H1 (cell line): ENCODE data around the gene CCDC183. TPM values are rescaled to one million over a fixed set of nuclear protein-coding genes. Genes with fewer than 3 reads are reported as not detected.
"Not testable (repeated sequence)": the region's sequence is repeated elsewhere in the genome, so short reads cannot be mapped to it uniquely, and the experiment has no call there.

Experiments
- CTCF ChIA-PET: fragments of 300-600 bp; sonication (Branson Sonifier 250); formaldehyde crosslinking; loops from one replicate; lab custom pipeline; 2021; ENCODE audit not compliant: partially characterized antibody; lab: Charles Lee
- POLR2A ChIA-PET: fragments of 300-600 bp; sonication (Branson Sonifier 250); formaldehyde crosslinking; loops from one replicate; lab custom pipeline; 2021; ENCODE audit warnings: inconsistent platforms; ENCODE audit not compliant: partially characterized antibody; lab: Charles Lee
- DNase-seq, 2 experiments: peaks; one replicate each; pipeline versions ENCODE4 v3.0.0 to v3.0.0-alpha.2; 2010 to 2022; ENCODE audit warnings: low spot score in 2 of 2, low read depth in 1 of 2, mixed read lengths in 1 of 2
- FAIRE-seq: peaks from 2 replicates; lab custom pipeline; 2011; peaks lifted over from hg19 to GRCh38; lab: Jason Lieb, UNC
- H2AFZ ChIP-seq: 2 replicates; pipeline ENCODE4 v1.8.1; 2012; ENCODE audit warnings: low read length, inconsistent platforms
- H2AK5ac ChIP-seq: 2 replicates; pipeline ENCODE4 v1.6.1; 2013; ENCODE audit warnings: low read depth, low read length
- H2BK120ac ChIP-seq: replicated peaks from 2 replicates; pipeline ENCODE3; 2013; ENCODE audit warnings: low read depth, low read length, inconsistent platforms
- H2BK12ac ChIP-seq: 2 replicates; pipeline ENCODE4 v1.6.1; 2013; ENCODE audit warnings: low read depth, low read length
- H2BK15ac ChIP-seq: 2 replicates; pipeline ENCODE4 v1.6.1; 2013; ENCODE audit warnings: low read length
- H2BK20ac ChIP-seq: 2 replicates; pipeline ENCODE4 v1.6.1; 2013; ENCODE audit warnings: low read length
- H2BK5ac ChIP-seq: 2 replicates; pipeline ENCODE4 v1.6.1; 2013; ENCODE audit warnings: low read depth, low read length
- H3K14ac ChIP-seq: 2 replicates; pipeline ENCODE4 v1.6.1; 2013; ENCODE audit warnings: inconsistent platforms; ENCODE audit not compliant: insufficient read length
- H3K18ac ChIP-seq: 2 replicates; pipeline ENCODE4 v1.6.1; 2013; ENCODE audit warnings: low read length; ENCODE audit errors: extremely low read depth
- H3K23ac ChIP-seq: 2 replicates; pipeline ENCODE4 v1.6.1; 2013; ENCODE audit warnings: inconsistent platforms; ENCODE audit not compliant: insufficient read length
- H3K23me2 ChIP-seq: 2 replicates; pipeline ENCODE4 v1.6.1; 2013; ENCODE audit warnings: low read depth, low read length
- H3K27ac ChIP-seq: 2 replicates; pipeline ENCODE4 v1.6.1; 2011; ENCODE audit warnings: low read depth, low read length, inconsistent platforms
- H3K27me3 ChIP-seq, 4 experiments: replicated peaks in 1 of 4; 1 replicate in 1 of 4; 2 replicates in 3 of 4; pipeline versions ENCODE4 v1.6.1 to v1.8.1; 2011 to 2013; ENCODE audit warnings: low read length in 3 of 4, mild to moderate bottlenecking in 3 of 4, inconsistent platforms in 2 of 4, mixed read lengths in 2 of 4, moderate library complexity in 1 of 4; ENCODE audit not compliant: control insufficient read depth in 3 of 4, insufficient read depth in 3 of 4; ENCODE audit errors: extremely low read depth in 1 of 4
- H3K36me3 ChIP-seq, 4 experiments: 2 replicates each; pipeline versions ENCODE4 v1.6.1 to v1.8.1; 2011 to 2013; ENCODE audit warnings: mild to moderate bottlenecking in 4 of 4, low read length in 3 of 4, moderate library complexity in 2 of 4, control low read depth in 1 of 4, inconsistent platforms in 1 of 4; ENCODE audit not compliant: insufficient read depth in 4 of 4, control insufficient read depth in 2 of 4
- H3K4ac ChIP-seq: replicated peaks from 2 replicates; pipeline ENCODE3; 2013; ENCODE audit warnings: low read length, low read depth, mixed read lengths, inconsistent platforms; ENCODE audit not compliant: insufficient read length
- H3K4me1 ChIP-seq, 4 experiments: replicated peaks in 1 of 4; 1 replicate in 1 of 4; 2 replicates in 3 of 4; pipeline versions ENCODE4 v1.6.1 to v1.8.1; 2011 to 2013; ENCODE audit warnings: low read length in 3 of 4, inconsistent platforms in 2 of 4, mixed read lengths in 1 of 4; ENCODE audit not compliant: insufficient read depth in 4 of 4, control insufficient read depth in 3 of 4
- H3K4me2 ChIP-seq, 2 experiments: 2 replicates each; pipeline versions ENCODE4 v1.6.1 to v1.8.1; 2011 to 2013; ENCODE audit warnings: low read depth in 2 of 2, low read length in 2 of 2, control low read depth in 1 of 2, inconsistent platforms in 1 of 2, mild to moderate bottlenecking in 1 of 2; ENCODE audit not compliant: insufficient read depth in 1 of 2
- H3K4me3 ChIP-seq, 4 experiments: fragments of 200-600, 300-600 bp in 1 of 4; sonication (generic), shearing (Covaris generic), sonication (Bioruptor Twin) in 1 of 4; 2 replicates each; pipeline versions ENCODE4 v1.5.1 to v1.8.1; 2011 to 2016; ENCODE audit warnings: low read length in 4 of 4, low read depth in 3 of 4, control low read depth in 2 of 4, inconsistent platforms in 2 of 4, mild to moderate bottlenecking in 2 of 4, mixed read lengths in 1 of 4, moderate library complexity in 1 of 4; ENCODE audit not compliant: insufficient read depth in 2 of 4; ENCODE audit errors: extremely low read depth in 1 of 4
- H3K56ac ChIP-seq: replicated peaks from 2 replicates; pipeline ENCODE3; 2013; ENCODE audit warnings: low read depth, mild to moderate bottlenecking, mixed read lengths, low read length, inconsistent platforms; ENCODE audit not compliant: insufficient read length
- H3K79me1 ChIP-seq: 2 replicates; pipeline ENCODE4 v1.6.1; 2013; ENCODE audit warnings: low read depth, low read length, control low read depth
- H3K79me2 ChIP-seq, 2 experiments: 2 replicates each; pipeline versions ENCODE4 v1.6.1 to v1.8.1; 2012 to 2013; ENCODE audit warnings: low read length in 2 of 2, mild to moderate bottlenecking in 2 of 2, inconsistent platforms in 1 of 2; ENCODE audit not compliant: insufficient read depth in 2 of 2, control insufficient read depth in 1 of 2
- H3K9ac ChIP-seq, 4 experiments: replicated peaks in 1 of 4; 1 replicate in 1 of 4; 2 replicates in 3 of 4; pipeline versions ENCODE4 v1.6.1 to v1.8.1; 2011 to 2013; ENCODE audit warnings: low read depth in 3 of 4, low read length in 3 of 4, control low read depth in 2 of 4, mild to moderate bottlenecking in 2 of 4, moderate library complexity in 2 of 4, inconsistent platforms in 1 of 4; ENCODE audit errors: extremely low read depth in 1 of 4
- H3K9me3 ChIP-seq, 2 experiments: 2 replicates each; pipeline versions ENCODE4 v1.6.1 to v1.8.1; 2012 to 2013; ENCODE audit warnings: mild to moderate bottlenecking in 2 of 2, moderate library complexity in 2 of 2, control low read depth in 1 of 2, inconsistent platforms in 1 of 2, low read depth in 1 of 2, low read length in 1 of 2, mixed read lengths in 1 of 2; ENCODE audit not compliant: insufficient read depth in 2 of 2
- H4K20me1 ChIP-seq, 2 experiments: replicated peaks in 1 of 2; 2 replicates each; pipeline versions ENCODE3 to v1.8.1; 2011 to 2013; ENCODE audit warnings: inconsistent platforms in 2 of 2, low read length in 2 of 2, mild to moderate bottlenecking in 1 of 2; ENCODE audit not compliant: insufficient read depth in 2 of 2, control insufficient read depth in 1 of 2
- H4K5ac ChIP-seq: 2 replicates; pipeline ENCODE4 v1.6.1; 2013; ENCODE audit warnings: low read length, low read depth, mixed read lengths, inconsistent platforms; ENCODE audit not compliant: insufficient read length
- H4K8ac ChIP-seq: 2 replicates; pipeline ENCODE4 v1.8.0; 2013; ENCODE audit warnings: mild to moderate bottlenecking, moderate library complexity, low read length, inconsistent platforms; ENCODE audit not compliant: insufficient read depth; ENCODE audit errors: extremely low read depth
- H4K91ac ChIP-seq: replicated peaks from 2 replicates; pipeline ENCODE3; 2013; ENCODE audit warnings: low read length, mixed read lengths, inconsistent platforms; ENCODE audit not compliant: insufficient read length
- SIN3A ChIP-seq, 2 experiments: IDR thresholded peaks in 1 of 2; conservative IDR thresholded peaks in 1 of 2; 2 replicates each; pipeline ENCODE4 v1.6.1; 2011 to 2012; ENCODE audit warnings: low read length in 2 of 2, improper control_type of control experiment in 1 of 2, low read depth in 1 of 2, mild to moderate bottlenecking in 1 of 2
- WGBS, 2 experiments: shearing (Covaris generic) in 1 of 2; methylation state at CpG; one replicate each; pipeline versions ENCODE4 v1.1.6 to v1.1.7; 2013 to 2015; ENCODE audit warnings: low lambda C conversion rate in 2 of 2, mixed read lengths in 2 of 2, inconsistent platforms in 1 of 2, low coverage in 1 of 2, missing lambda C conversion rate in 1 of 2; ENCODE audit not compliant: insufficient replicate concordance in 2 of 2, insufficient coverage in 1 of 2, insufficient read length in 1 of 2; ENCODE audit errors: extremely low coverage in 1 of 2, missing lambda C conversion rate in 1 of 2; 5-methylcytosine and 5-hydroxymethylcytosine counted together
- polyA plus RNA-seq, 7 experiments: library from polyadenylated mRNA; depleted of rRNA in 3 of 7; stranded (reverse) in 5 of 7; unstranded in 2 of 7; fragments of >200 nt in 5 of 7; fragments of 200-250 nt in 2 of 7; gene quantifications; 1 replicate in 5 of 7; 2 replicates in 1 of 7; 4 replicates in 1 of 7; pipeline versions ENCODE4 v1.2.1 to v1.2.3, GENCODE V29; 2011 to 2013; ENCODE audit warnings: missing spikeins in 2 of 7, mixed read lengths in 2 of 7
- total RNA-seq: library from RNA; stranded (reverse); fragmentation: NEBNext Ultra II Directional; extraction: Animal tissue kit (Norgen Biotek cat#: 25700); gene quantifications from 2 replicates; pipeline ENCODE4 v1.2.1, GENCODE V29; 2021

The CCDC183 gene
- total and polyA plus RNA-seq, 2 of the 8 experiments (the other 6 are each of a cell fraction or from before 2014, with no cell fraction given) = 0.51 to 1.6 TPM

- TF ChIP-seq SIN3A (conservative IDR thresholded peaks at IDR 0.05 in 1 of 2, IDR thresholded peaks at IDR 0.05 in 1 of 2; ENCODE audit: low read depth in 1 of 2, low read length in 2 of 2) = 0 out of 4 replicates have a peak, but pooled peaks of 1 of the 2 experiments have one; percentile 56
- TF ChIP-seq, all 59 proteins: peak for 8; not testable (repeated sequence) for 51
Observed at GRCh38 chr9:136842380-136842948, 46.3 kb downstream of the CCDC183 start, which contains the start of gene AJM1 (continued).

DNA sequence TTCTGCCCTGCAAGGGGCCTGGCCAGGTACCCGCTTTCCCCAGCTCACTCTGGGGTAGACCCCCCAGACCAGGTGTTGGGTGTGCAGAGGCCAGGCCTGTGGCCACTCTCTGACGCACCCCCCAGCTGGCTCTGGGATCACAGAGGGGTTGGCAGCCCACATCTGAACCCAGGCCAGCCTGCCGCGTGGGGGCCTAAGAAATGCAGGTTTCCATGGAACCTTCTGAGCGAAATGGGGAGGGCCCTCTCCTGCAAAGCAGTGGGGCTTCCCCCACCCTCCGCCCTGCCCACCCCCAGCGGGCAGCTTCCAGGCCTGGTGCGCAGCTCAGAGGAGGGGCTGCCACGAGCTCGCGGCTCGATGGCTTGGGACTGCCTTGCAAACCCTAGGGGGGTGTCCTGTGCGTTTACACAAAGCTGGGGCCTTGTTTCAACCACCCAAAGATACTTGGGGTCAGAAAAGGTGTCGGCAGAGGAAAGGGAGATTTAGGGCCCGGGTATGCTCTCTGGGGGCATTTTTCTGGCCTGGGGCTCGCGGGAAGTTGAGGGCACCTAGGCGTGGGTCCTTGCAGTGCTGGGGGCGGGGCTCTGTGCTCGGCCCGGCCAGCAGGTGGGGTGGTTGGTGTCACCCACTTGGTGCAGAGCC, 47.1 kb downstream of the CCDC183 start:
- not testable (repeated sequence) for H3K4me2 ChIP-seq, H4K20me1 ChIP-seq, FAIRE-seq, H4K5ac ChIP-seq, H2AK5ac ChIP-seq, H2BK12ac ChIP-seq, H2BK15ac ChIP-seq, H3K18ac ChIP-seq, H3K23ac ChIP-seq, H3K4me3 ChIP-seq, H2BK120ac ChIP-seq, H3K79me1 ChIP-seq, H3K56ac ChIP-seq, H3K14ac ChIP-seq, H2BK20ac ChIP-seq, H3K9me3 ChIP-seq, H2BK5ac ChIP-seq, H3K27ac ChIP-seq, H3K79me2 ChIP-seq, DNase-seq, H4K91ac ChIP-seq, H2AFZ ChIP-seq, H3K4ac ChIP-seq, H3K9ac ChIP-seq, H4K8ac ChIP-seq
- ChIA-PET CTCF (interaction anchor here (0.5 to 8.9 kb wide), 31 partner anchors 8 to 221 kb away, joined by 3 to 131 read pairs (median 4); partner anchors contain the start of genes ABCA2, LCN8, MAMDC4 and RABL6), POLR2A (interaction anchor here (0.8 to 20.5 kb wide), 8 partner anchors 7 to 153 kb away, joined by 3 to 248 read pairs (median 12); partner anchors contain the start of genes CLIC3, MAMDC4 and RABL6)
- WGBS, 2 experiments = 64% methylated on average over 9 of the region's 21 CpGs; no CpG with 5 or more reads in 1 of the 2 experiments
- peaks cover 0 to 19% (median 4%) of the 10 kb centered on the region in 4 experiments; a peak in 2 of 8 replicates for H3K36me3 ChIP-seq
- H3K27me3 ChIP-seq = peaks cover 2 to 12% (median 7%) of the 10 kb centered on the region in 4 experiments; a peak in 6 of 7 replicates
- H3K4me1 ChIP-seq = peaks cover 5 to 32% (median 20%) of the 10 kb centered on the region in 4 experiments
- H3K23me2 ChIP-seq = peaks cover 10% of the 10 kb centered on the region
